ENCODE results near the gene ELK4. TPM values are rescaled to one million over a fixed set of nuclear protein-coding genes. Genes with fewer than 3 reads are reported as not detected.
A peak's percentile ranks its signal among the peaks of the same experiment; 100 is the strongest.

ELK4 gene
- total RNA-seq, 1 donor from 2014 or later, result 71.5 TPM

GRCh38 chr1:205578780-205579571 lies 52.8 kb downstream of the ELK4 start:
- TF ChIP-seq CTCF (IDR thresholded peaks at IDR 0.05), result no peak
- DNase-seq (peak; percentile 57), ATAC-seq (no peak)
- Histone ChIP-seq H3K4me1 (peaks cover 10% of the 10 kb centered on the region), H3K9me3 (no peaks in the 10 kb centered on the region), H3K27me3 (no peaks in the 10 kb centered on the region), H3K27ac (no peak overlapping the region), H3K4me3 (no peak overlapping the region), H3K36me3 (no peaks in the 10 kb centered on the region)
- intact Hi-C loops (cut with DNase I), result no loop called here

- H3K27ac ChIP-seq, result no peak overlapping the region
- H3K9me3 ChIP-seq, result no peaks in the 10 kb centered on the region
- DNase-seq (peak; percentile 19), ATAC-seq (no peak)
- no peak for TF ChIP-seq CTCF (IDR thresholded peaks at IDR 0.05)
- intact Hi-C loops (cut with DNase I), result no loop called here
- H3K4me1 ChIP-seq, result peaks cover 2% of the 10 kb centered on the region
- H3K27me3 ChIP-seq, result no peaks in the 10 kb centered on the region
- no peaks in the 10 kb centered on the region for H3K36me3 ChIP-seq
- no peak overlapping the region for H3K4me3 ChIP-seq
Observed at GRCh38 chr1:205577874-205578658, 53.7 kb downstream of the ELK4 start.

GRCh38 chr1:205576805-205577761 lies 54.7 kb downstream of the ELK4 start:
- peak; percentile 45 for DNase-seq
- intact Hi-C loops (cut with DNase I), result no loop called here
- no peaks in the 10 kb centered on the region for H3K36me3 ChIP-seq
- no peaks in the 10 kb centered on the region for H3K4me1 ChIP-seq
- H3K9me3 ChIP-seq, result no peaks in the 10 kb centered on the region
- no peak overlapping the region for H3K4me3 ChIP-seq
- no peaks in the 10 kb centered on the region for H3K27me3 ChIP-seq
- no peak for ATAC-seq
- no peak overlapping the region for H3K27ac ChIP-seq
- no peak for TF ChIP-seq CTCF (IDR thresholded peaks at IDR 0.05)

- Histone ChIP-seq H3K36me3 (no peaks in the 10 kb centered on the region), H3K9me3 (no peaks in the 10 kb centered on the region), H3K27me3 (no peaks in the 10 kb centered on the region), H3K4me3 (no peak overlapping the region), H3K27ac (no peak overlapping the region), H3K4me1 (no peaks in the 10 kb centered on the region)
- peak; percentile 46 for DNase-seq
- no peak for TF ChIP-seq CTCF (IDR thresholded peaks at IDR 0.05)
- ATAC-seq, result no peak
- intact Hi-C loops (cut with DNase I), result no loop called here
Observed at GRCh38 chr1:205576011-205576410, 55.8 kb downstream of the ELK4 start.

- no peak for TF ChIP-seq CTCF (IDR thresholded peaks at IDR 0.05)
- Histone ChIP-seq H3K9me3 (no peaks in the 10 kb centered on the region), H3K4me1 (no peaks in the 10 kb centered on the region), H3K4me3 (no peak overlapping the region), H3K27me3 (no peaks in the 10 kb centered on the region), H3K27ac (no peak overlapping the region), H3K36me3 (no peaks in the 10 kb centered on the region)
- DNase-seq (peak; percentile 21), ATAC-seq (no peak)
- intact Hi-C loops (cut with DNase I), result no loop called here
Observed at GRCh38 chr1:205575294-205575885, 56.4 kb downstream of the ELK4 start.
